Measurements from ENCODE around the gene RFTN2. TPM values are rescaled to one million over a fixed set of nuclear protein-coding genes. Genes with fewer than 3 reads are reported as not detected.
"Not testable (repeated sequence)": the region's sequence is repeated elsewhere in the genome, so short reads cannot be mapped to it uniquely, and the experiment has no call there.

Gene RFTN2
- total RNA-seq, 1 donor from 2014 or later, result 29.9 TPM

DNA sequence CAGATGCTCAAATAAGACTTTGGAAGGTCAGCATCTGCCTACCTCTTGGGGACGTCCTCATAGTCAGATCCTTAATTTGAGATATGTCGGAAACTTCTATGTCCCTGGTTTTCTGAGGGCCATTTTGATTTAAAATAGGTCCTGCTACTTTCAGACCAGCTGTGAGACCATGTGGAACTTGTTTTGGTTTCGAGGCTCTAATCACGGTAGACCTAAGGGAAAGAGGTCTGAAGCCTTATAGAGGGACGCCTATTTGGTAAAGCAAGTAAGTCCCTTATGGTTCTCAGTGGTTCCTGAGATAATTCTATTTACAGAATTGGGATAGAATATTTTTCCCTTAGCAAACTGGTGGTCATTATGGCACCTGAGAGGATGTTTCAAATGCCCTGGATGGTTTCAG, 75.1 kb downstream of the RFTN2 start:
- DNase-seq, result no peak

DNA sequence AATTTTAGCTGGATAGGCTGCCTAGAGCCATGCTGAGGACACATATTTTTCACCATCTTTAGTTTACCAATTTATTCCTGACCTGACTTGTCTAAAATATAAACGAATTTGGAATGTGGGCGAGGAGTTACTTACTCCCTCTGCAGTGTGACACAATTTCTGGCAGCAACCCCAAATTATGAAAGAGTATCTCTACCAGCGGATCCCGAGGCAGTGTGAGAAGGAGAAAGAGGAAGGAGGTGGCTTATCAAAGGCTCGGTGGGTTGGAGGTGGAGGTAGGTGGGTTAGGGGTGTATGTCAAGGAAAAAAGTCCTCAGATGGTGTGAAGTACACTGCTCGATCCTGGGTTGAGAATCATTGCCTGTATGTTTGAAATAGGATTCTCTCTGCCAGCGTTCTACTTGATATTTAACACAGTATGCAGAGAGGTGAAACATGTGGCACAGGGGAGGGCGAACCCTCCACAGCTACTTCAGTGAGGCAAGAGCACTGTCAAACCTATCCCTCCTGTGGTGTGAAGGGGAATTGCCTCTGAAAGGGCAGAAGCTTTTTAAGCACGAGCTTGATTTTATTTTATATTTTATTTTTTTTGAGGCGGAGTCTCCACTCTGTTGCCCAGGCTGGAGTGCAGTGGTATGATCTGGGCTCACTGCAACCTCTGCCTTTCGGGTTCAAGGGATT, 76.0 kb downstream of the RFTN2 start:
- no peak for DNase-seq

DNA sequence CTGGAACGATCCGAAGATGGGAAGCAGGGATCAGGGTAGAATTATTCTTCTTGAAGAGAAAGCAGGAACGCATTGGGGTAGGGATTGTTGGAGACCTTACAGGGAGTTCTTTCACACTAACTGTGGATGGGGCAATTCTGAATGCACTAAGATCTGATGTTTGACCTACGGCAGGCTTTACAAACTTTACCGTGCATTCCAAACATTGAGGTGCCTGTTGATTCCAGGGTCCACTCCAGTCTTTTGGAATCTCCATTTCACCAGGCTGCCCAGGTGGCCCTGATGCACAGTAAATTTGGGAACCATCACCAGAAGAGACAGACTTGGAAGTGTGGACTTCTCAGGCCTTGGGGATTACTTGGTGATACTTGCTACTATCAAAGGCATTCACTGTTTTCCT, 76.9 kb downstream of the RFTN2 start:
- DNase-seq, result no peak

DNA sequence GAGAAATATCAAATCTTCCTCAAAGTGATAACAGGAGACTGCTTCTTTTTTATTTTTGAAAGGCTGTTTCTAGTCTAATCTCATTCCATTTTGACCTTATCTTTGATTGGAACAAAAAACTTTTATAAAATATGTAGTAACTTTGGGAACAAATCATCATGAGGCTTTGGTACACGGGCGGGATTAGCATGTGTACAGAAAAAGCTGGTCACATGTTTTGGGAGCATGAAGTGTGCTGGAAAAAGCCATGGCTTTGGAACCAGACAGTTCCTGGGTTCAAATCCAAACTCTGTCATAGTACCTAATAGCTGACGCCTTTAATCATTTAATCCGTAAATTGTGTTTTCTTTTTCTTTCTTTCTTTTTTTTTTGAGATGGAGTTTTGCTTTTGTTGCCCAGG, 78.2 kb downstream of the RFTN2 start:
- no peak for DNase-seq

DNA sequence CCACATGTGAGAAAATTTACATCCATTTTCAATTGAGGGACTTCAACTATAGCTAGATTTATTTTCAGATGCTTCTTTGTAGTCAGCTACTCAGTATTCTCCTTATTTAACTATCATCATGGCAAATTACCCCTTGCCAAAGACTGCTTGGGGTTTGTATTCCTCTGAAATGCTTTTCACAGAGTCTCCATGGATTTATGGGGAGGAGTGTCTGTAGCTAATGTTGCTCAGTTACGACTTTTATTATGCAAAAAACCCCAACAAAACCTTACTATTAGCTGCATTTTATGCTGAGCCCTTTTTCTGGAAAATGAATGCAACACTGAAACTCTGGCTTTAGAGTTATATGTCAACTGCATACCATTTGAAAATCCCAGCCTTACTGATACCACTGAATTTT, 78.6 kb downstream of the RFTN2 start:
- DNase-seq, result no peak

DNA sequence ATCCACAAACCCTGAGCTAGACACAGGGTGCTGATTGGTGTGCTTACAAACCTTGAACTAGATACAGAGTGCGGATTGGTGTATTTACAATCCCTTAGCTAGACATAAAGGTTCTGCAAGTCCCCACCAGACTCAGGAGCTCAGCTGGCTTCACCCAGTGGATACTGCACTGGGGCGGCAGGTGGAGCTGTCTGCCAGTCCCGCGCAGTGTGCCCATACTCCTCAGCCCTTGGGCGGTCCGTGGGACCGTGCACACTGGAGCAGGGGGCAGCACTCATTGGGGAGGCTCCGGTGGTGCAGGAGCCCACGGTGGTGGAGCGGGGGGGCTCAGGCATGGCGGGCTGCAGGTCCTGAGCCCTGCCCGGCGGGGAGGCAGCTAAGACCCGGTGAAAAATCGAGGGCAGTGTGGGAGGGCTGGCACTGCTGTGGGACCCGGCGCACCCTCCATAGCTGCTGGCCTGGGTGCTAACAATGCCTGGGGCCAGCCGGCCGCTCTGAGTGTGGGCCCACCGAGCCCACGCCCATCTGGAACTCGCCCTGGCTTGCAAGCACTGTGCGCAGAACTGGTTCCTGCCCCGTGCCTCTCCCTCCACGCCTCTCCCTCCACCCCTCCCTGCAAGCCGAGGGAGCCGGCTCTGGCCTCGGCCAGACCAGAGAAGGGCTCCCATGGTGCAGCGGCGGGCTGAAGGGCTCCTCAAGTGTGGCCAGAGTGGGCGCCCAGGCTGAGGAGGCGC, 83.9 kb downstream of the RFTN2 start:
- no peak for DNase-seq

DNA sequence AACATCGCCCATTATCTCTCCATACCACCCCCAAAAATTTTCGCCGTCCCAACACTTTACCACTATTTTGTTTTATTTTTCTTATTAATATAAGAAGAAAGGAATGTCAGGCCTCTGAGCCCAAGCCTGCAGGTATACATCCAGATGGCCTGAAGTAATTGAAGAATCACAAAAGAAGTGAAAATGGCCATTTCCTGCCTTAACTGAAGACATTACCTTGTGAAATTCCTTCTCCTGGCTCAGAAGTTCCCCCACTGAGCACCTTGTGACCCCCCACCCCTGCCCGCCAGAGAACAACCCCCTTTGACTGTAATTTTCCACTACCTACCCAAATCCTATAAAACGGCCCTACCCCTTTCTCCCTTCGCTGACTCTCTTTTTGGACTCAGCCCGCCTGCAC, 88.1 kb downstream of the RFTN2 start:
- not testable (repeated sequence) for DNase-seq

DNA sequence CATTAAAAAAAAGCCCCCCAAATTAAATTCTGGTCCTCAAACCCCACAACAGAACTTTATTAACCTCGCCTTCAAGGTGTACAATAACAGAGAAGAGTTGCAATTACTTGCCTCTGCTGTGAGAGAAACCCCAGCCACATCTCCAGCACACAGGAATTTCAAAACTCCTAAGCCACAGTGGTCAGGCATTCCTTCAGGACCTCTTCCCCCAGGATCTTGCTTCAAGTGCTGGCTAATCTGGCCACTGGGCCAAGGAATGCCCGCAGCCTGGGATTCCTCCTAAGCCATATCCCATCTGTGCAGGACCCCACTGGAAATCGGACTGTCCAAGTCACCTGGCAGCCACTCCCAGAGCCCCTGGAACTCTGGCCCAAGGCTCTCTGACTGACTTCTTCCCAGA, 95.2 kb downstream of the RFTN2 start:
- DNase-seq, result not testable (repeated sequence)

DNA sequence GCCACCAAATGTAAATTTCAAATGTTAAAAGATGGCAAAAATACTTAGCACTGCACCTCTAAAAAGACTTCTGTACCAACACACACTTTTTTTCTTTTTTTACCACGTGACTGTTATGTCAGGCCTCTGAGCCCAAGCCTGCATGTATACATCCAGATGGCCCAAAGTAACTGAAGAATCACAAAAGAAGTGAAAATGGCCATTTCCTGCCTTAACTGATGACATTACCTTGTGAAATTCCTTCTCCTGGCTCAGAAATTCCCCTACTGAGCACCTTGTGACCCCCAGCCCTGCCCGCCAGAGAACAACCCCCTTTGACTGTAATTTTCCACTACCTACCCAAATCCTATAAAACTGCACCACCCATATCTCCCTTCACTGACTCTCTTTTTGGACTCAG, 97.1 kb downstream of the RFTN2 start:
- DNase-seq, result not testable (repeated sequence)

DNA sequence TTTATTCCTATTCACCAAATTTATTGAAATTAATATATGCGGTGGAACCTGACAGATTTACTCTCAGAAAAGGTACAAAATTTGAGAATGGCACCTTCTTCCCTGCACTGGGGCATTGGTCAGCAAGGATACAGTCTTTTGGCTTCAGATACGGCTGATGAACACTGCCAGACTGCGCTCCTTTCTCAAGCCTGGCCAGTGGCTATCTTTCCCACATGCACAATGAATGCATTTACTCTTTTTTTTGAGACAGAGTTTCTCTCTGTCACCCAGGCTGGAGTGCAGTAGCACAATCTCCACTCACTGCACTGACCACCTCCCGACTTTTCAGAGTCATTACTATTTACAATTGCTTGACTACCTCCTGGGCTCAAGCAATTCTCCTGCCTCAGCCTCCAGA, 97.9 kb downstream of the RFTN2 start:
- no peak for DNase-seq

DNA sequence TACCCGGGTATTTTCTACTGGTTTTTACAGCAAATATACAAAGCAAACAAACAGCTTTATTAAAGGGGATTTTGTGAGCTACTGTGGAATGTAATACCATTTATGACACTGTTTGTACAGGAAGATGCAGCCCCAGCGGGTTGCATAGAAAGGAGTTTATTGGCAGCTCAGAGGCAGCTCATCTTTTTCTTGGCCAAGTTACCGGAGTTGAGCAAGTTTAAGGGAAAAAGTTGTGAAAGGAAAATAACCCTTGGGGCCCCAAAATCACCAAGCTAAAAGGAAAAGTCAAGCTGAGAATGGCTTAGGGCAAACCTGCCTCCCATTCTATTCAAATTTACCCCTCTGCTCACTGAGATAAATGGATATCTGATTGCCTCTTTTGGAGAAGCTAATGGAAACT, 98.8 kb downstream of the RFTN2 start:
- no peak for DNase-seq

DNA sequence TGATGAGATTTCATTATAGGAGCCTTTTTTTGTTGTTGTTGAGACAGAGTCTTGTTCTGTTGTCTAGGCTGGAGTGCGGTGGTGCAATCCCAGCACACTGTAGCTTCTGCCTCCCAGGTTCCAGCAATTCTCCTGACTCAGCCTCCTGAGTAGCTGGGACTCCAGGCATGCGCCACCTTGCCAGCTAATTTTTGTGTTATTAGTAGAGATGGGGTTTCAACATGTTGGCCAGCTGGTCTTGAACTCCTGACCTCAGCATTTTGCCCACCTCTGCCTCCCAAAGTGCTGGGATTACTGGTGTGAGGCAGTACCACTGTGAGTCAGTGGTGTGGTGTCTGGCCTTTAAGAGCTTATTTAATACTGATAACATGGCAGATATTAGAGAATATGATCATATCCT, 99.4 kb downstream of the RFTN2 start:
- DNase-seq, result no peak

DNA sequence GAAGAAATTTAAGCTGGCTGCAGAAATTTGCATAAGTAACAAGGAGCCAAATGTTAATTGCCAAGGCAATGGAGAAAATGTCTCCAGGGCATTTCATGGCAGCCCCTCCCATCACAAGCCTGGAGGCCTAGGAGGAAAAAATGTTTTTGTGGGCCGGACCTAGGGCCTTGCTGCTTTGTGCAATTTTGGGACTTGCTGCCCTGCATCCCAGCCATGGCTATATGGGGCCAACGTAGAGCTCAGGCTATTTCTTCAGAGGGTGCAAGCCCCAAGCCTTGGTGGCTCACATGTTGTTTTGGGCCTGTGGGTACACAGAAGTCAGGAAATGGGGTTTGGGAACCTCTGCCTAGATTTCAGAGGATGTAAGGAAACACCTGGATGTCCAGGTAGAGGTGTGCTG, 101.8 kb downstream of the RFTN2 start:
- DNase-seq, result no peak

DNA sequence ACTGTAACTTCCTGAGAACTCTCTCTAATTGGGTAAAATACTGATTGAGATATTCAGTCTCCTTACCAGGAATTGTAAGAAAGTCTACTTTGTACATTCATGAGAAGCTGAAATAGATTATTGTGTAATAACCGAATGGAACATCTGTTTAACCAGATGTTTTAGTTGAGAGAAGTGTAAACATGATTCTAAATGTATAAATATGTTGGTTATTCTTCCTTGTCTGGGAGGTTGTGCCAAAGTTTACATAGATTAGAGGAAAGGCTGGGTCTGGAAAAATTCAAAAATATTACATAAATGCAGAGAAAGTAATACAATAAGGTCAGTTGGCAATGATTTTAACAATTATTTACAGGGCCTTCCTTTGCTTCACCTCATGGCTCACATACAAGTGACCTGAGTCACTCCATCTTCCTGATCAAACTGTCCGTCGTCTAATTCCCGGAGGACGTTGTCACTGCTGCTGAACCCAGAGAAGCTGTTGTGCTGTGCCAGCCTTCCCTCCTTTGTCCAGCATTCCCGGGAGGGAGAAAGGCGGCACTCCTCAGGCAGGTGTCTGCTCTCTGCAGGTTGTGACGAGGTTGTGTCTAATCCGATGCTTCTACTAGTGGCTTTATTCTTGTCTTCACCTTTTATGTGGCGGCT, 103.6 kb downstream of the RFTN2 start:
- DNase-seq, result no peak

DNA sequence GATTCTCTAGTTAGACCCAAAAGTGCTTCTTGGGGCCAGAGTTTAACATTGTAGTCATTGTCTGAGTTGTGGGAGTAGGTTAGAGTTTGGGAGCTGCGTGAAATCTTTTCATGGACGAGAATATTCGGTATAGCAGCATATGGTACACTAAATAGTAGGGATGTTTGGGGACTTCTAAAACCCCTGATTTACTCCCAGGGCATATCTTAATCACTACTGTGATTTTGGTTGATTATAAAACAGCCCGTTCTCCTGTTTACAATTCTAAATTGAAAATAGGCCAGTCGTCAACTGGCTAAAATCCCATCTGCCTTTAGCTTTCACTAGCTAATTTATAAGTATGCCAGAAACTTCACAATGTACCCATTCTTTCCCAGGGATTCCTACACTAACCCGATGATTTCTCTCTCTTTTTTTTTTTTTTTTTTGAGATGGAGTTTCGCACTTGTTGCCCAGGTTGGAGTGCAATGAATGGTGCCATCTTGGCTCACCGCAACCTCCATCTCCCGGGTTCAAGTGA, 115.2 kb downstream of the RFTN2 start:
- no peak for DNase-seq

DNA sequence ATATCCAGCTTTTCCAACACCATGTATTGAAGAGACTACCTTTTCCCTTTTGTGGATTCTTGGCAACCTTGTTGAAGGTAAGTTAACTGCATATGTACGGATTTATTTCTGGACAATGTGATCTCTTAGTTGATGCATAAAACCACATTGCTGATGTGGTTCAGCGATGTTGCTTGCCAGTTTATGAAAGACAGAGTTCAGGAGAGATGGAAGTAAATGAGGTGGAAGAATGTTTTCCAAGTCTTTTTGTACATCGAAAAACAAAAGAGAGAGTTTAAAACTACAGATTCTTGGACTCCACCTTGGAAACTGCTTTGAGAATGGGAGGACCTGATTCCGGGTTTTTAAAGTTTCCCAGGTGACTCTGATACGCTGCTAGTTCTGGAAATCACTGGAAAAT, 115.7 kb downstream of the RFTN2 start:
- no peak for DNase-seq

DNA sequence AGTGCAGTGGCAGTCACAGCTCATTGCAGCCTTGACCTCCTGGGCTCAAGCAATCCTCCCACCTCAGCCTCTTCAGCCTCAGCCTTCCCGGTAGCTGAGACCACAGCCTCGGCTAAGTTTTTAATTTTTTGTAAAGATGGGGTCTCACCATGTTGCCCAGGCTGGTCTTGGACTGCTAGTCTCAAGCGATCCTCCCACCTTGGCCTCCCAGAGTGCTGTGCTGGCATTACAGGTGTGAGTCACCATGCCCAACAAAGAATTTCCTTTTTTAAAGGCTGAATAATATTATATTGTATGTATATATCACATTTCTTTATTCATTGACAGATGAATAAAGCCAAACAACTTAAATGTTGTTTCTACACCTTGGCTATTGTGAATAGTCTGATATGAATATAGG, 117.0 kb downstream of the RFTN2 start:
- no peak for DNase-seq

DNA sequence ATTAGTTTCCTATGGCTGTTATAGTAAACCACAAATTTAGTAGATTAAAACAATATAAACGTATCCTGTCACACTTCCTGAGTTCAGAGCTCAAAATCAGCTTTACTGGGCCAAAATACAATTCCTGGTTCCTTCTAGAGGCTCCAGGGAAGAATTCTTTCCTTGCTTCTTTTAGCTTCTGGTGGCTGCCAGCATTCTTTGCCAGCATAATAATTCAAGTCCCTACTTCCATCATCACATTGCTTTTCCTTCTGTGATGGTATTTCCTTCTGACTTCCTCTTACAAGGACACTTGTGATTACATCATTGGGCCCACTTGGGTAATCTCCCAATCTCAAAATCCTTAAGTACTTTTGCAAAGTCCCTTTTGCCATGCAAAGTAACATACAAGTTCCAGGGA, 118.9 kb downstream of the RFTN2 start:
- no peak for DNase-seq

DNA sequence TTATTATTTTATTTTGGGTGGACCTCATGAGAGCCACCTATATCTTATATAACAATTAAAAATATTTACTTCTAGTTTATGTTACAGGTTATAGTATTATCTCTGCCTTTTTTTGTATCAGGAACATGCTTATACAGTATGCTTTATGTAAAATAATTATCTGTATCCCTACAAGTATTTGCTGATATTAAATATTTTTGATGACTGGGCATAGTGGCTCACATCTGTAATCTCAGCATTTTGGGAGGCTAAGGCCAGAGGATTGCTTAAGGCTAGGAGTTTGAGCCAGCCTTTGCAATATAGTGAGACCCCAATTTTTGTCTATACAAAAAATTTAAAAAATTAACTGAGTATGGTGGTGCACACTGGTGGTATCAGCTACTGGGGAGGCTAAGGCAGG, 119.9 kb downstream of the RFTN2 start:
- no peak for DNase-seq

DNA sequence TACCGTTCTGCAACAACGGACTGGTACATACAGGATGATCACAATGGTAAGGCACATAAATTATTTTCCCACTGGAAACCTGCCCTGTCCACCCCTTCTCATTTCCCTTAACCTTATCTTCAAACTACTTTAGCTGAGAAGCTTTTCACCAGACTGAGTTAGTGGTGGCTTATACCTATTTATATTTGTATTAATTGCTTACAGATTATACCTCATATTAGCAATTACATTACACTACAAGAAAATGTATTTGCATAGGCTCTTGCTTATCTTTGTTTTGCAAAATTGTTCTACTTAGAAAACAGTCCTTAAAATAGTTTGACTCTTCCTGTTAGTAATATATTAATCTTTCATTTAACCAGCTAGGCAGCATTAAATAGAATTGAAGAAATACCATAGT, 124.1 kb downstream of the RFTN2 start:
- not testable (repeated sequence) for DNase-seq

DNA sequence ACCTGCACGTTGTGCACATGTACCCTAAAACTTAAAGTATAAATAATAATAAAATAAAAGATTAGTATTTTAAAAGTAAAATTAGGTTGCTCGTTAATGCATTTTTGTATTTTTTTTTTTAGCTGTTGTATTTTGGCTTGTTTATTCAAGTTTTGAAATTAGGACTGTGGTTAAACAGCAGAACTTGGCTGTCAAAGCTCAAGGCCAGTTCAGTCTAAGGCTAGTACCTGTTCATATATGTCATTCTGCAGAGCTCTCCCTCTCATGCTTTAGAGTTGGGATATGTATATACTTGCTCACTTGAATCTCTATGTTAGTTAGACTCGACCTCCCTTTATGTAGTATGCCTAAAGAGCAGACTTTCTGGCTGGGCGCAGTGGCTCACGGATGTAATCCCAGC, 126.8 kb downstream of the RFTN2 start:
- no peak for DNase-seq

DNA sequence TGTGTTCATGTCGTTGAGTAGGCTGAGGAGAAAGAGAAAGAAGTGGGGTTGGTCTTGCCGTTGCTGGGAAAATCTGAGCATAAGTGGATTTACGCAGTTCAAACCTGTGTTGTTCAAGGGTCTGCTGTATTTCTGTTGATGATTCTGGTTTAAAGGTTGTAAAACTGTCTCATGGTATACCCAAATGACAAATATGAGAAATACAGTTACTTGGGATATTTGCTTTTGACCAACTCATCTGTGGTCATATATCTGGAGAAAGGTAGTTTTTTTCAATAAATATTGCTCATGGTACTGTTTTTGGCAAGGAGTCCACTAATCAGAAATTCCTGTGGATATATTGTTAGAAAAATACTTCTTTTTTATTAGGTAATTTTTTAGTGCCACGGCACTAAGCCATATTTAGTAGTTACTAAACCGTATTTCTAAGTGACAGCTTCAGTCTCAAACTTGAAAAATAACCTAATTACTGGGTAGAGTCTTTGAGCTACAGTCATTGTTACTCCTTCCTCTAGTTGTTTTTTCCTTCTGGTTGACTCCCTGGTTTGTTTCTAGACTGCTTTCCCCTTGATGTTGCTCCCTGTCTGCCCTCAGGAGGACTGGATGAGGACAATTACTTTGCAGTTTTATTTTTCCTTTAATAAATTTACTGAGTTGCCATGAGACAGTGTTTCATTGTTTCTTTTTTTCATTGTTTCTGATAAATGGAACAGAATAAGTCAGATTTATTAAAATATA, 128.1 kb downstream of the RFTN2 start:
- no peak for DNase-seq

DNA sequence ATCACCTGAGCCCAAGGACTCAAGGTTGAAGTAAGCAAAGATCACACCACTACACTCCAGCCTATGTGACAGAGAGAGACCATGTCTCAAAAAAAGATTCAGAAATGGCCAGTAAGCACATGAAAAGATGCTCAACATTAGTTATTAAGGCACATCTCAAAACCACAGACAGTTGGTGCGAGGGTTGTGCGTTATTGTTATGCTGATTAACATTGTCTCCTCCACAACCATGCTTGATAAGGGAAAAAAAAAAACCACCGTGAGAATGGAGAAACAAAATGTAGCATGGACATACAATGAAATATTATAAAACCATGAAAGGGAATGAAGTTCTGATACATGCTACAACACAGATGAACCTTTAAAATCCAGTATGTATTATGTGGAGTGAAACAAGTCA, 132.2 kb downstream of the RFTN2 start:
- no peak for DNase-seq
